GM19397 (cell line): ENCODE data around the gene ANKRD12.

Experiments used
- ATAC-seq: cut with Tn5 transposase; IDR thresholded peaks from one replicate; pipeline ENCODE4 v1.9.1; 2021; ENCODE audit warnings: mild to moderate bottlenecking, moderate library complexity; ENCODE audit not compliant: unreplicated experiment

The ANKRD12 gene

GRCh38 chr18:9106094-9106493 lies 30.5 kb upstream of the ANKRD12 start:
- no peak for ATAC-seq

GRCh38 chr18:9106800-9107584 lies 29.6 kb upstream of the ANKRD12 start:
- no peak for ATAC-seq

- ATAC-seq = no peak
Observed at GRCh38 chr18:9108911-9109310, 27.7 kb upstream of the ANKRD12 start.

GRCh38 chr18:9109523-9109922 lies 27.1 kb upstream of the ANKRD12 start:
- no peak for ATAC-seq

GRCh38 chr18:9113468-9114149 lies 23.0 kb upstream of the ANKRD12 start:
- ATAC-seq = no peak

GRCh38 chr18:9115984-9116383 lies 20.6 kb upstream of the ANKRD12 start:
- ATAC-seq = no peak

- no peak for ATAC-seq
Observed at GRCh38 chr18:9117980-9118841, 18.4 kb upstream of the ANKRD12 start.

GRCh38 chr18:9120796-9121195 lies 15.8 kb upstream of the ANKRD12 start:
- no peak for ATAC-seq

- ATAC-seq = no peak
Observed at GRCh38 chr18:9123520-9123919, 13.1 kb upstream of the ANKRD12 start.

- no peak for ATAC-seq
Observed at GRCh38 chr18:9124824-9125223, 11.8 kb upstream of the ANKRD12 start.

- ATAC-seq = no peak
Observed at GRCh38 chr18:9126337-9126736, 10.2 kb upstream of the ANKRD12 start.

- no peak for ATAC-seq
Observed at GRCh38 chr18:9130195-9130594, 6.4 kb upstream of the ANKRD12 start.

GRCh38 chr18:9130806-9131205 lies 5.8 kb upstream of the ANKRD12 start:
- no peak for ATAC-seq

GRCh38 chr18:9132628-9133027 lies 4.0 kb upstream of the ANKRD12 start:
- no peak for ATAC-seq

GRCh38 chr18:9133225-9133624 lies 3.4 kb upstream of the ANKRD12 start:
- ATAC-seq = no peak

- ATAC-seq = no peak
Observed at GRCh38 chr18:9135081-9135911, 1.3 kb upstream of the ANKRD12 start.

- ATAC-seq = peak; percentile 14
Observed at GRCh38 chr18:9135912-9136314, 668 bp upstream of the ANKRD12 start.

- peak; percentile 45 for ATAC-seq
Observed at GRCh38 chr18:9137168-9138066, 836 bp downstream of the ANKRD12 start.

GRCh38 chr18:9139400-9140039 lies 2.9 kb downstream of the ANKRD12 start:
- no peak for ATAC-seq
